GM18499 (cell line): ENCODE data around the gene PAQR4.
"Not testable (repeated sequence)": the region's sequence is repeated elsewhere in the genome, so short reads cannot be mapped to it uniquely, and the experiment has no call there.

ENCODE experiments used
- ATAC-seq: cut with Tn5 transposase; IDR thresholded peaks from one replicate; pipeline ENCODE4 v1.9.1; 2021; ENCODE audit warnings: moderate number of reproducible peaks; ENCODE audit not compliant: insufficient read depth, unreplicated experiment

Gene PAQR4

DNA sequence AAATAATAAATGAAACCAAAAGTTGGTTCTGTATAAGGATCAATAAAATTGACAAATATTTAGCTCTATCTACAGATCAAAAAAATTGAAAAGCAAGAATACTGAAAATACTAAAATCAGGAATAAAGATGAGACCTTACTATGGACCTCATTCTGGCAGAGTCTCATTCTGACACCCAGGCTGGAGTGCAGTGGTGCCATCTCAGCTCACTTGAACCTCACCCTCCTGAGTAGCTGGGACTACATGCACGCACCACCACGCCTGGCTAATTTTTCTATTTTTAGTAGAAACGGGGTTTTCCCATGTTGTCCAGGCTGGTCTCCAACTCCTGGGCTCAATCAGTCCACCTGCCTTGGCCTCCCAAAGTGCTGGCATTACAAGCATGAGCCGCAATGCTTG, 27.1 kb upstream of the PAQR4 start:
- ATAC-seq = no peak

GRCh38 chr16:2943716-2944115, 25.4 kb upstream of the PAQR4 start:
- ATAC-seq = not testable (repeated sequence)

DNA sequence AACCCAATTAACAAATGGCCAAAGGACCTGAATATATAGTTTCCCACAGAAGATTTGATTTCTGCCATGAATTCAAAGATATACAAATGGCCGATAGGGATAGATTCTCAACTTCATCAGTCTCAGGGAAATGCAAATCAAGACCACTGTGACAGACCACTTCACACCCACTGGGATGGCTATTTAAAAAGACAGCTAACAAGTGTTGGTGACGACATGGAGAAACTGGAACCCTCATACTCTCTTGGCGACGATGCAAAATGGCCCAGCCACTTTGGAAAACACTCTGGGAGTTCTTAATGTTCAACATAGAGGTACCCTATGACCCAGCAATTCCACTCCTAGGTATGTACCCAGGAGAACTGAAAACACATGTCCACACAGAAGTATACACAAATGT, 22.5 kb upstream of the PAQR4 start:
- ATAC-seq = no peak

DNA sequence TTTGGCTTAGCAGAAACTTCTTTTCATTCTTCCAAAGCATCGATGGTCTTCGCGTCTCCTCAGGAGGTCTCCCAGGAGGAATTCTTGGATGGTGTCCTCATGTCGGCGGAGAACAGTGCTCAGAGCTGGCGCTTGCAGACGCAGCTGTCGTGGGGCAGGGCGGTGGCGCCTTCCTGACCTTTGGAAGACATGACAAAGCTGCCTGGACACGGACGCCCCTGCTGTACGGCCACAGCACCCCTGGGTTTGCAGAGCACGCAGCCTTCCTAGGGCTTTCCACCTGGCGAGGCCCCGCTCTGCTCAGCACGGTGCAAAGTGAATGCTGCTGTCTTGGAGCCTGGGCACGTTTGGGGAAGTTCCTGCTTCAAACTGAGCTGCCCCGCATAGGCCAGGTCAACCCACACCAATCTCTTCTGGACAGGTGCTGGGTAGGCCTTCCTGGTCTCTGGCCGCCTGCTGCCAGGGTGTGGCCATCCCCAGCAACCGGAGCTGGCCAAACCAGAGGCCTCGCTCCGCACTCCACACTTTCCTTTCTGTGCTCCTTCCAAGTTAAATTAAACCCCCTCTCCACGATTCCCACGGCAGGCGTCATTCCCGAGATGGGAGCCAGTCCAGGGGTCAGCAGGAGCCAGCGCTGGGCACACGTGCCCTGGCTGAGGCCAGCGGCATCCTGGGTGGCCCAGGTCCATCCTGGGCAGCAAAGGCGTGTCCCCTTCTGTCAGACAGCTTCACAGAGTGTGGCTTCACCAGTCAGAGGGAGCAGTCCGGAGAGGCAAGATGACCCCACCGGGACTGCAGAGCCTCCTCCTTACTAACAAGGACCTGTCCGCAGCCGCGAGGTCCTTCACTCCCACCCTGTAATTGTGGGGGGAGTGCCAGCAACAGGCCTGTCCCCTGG, 20.1 kb upstream of the PAQR4 start:
- ATAC-seq = no peak

- no peak for ATAC-seq
Observed at GRCh38 chr16:2949705-2950352, 19.3 kb upstream of the PAQR4 start.

GRCh38 chr16:2950353-2950724, 18.8 kb upstream of the PAQR4 start:
- no peak for ATAC-seq

DNA sequence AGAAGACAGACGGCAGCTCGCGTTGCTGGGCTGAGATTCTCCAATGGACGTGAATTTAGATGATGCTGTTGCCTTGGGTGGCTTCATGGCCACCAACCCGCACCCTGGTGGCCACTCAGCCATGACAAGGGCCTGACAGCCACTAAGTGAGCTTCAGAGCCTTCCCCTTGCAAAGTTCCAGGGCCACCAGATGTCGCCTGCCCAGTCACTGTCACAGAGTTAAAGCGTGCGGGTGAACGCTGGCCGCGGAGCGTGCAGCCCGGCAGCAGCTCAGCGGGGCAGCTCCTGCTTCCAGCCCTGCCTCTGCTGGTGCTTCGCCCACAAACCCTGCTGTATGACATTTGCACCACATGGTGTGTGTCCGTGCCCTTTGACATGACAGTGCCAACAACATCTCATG, 18.4 kb upstream of the PAQR4 start:
- no peak for ATAC-seq

DNA sequence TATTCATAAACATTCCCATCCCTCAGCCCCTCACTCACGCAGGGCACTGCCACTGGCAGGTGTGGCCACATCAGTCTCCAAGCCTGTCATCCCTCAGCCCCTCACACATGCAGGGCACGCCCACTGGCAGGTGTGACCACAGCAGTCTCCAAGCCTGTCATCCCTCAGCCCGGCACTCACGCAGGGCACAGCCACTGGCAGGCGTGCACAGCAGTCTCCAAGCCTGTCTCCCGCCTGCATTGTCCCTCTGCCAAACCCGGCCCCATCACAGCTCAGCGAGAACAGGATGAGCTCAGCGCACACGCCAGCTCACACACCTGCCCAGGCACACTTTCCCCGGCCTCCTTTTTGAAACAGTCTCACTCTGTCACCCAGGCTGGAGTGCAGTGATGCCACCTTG, 16.5 kb upstream of the PAQR4 start:
- ATAC-seq = no peak

- ATAC-seq = no peak
Observed at GRCh38 chr16:2953706-2954627, 15.2 kb upstream of the PAQR4 start.

GRCh38 chr16:2954656-2955381, 14.3 kb upstream of the PAQR4 start:
- no peak for ATAC-seq

DNA sequence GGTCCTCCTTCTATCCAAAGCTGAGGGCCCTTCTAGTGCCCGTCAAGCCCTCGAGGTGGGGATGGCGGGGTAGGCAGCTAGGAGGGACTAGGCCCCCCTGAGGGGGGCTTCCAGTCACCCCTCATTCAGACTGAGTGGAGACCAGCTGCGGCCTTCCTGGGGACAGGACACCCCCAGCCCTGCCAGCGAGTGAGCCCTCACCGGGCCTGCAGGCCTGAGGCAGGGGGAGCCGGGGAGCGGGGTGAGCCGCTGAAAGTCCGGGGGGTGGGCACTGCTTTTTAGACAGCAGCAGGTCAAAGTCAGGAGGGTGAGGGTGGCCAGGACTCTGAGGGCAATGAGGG, 13.7 kb upstream of the PAQR4 start:
- ATAC-seq = no peak

DNA sequence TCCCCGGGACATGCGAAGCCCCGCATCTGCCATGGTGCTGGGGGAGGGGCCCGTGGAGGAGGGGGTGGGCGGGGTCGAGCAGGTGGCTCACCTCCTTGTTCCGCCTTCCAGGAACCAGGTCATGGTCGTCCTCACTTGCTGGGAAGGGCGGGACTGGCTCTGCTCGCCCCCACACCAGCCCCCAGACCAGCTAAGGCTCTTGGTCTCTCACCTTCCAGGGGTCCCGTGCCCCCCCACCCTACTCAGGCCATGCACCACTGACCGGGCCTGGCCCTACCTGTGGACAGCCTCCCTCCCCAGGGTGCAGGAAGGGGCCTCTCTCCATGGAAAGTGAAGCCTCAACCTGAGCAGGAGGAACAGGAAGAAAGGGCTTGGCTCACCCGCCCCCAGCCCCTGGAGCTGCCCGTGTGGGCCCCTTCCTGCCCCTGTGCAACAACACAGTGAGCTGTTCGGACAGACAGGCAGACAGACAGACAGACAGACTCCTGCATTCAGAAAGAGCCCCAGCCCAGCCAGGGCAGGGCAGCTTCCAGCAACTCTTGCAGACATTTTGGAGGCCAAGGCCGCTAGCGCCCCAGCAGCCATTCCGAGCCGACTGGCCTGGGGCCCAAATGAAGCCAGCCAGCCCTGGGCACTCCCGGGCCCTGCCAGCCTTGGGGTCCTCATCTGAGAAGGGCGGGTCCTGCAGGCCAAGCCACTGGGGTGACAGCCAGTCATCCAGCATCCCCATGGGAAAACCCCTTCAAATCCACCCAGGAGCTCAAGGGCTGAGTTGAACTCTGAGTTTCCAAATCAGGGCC, 13.2 kb upstream of the PAQR4 start:
- ATAC-seq = no peak

GRCh38 chr16:2956579-2956956, 12.6 kb upstream of the PAQR4 start:
- ATAC-seq = no peak

DNA sequence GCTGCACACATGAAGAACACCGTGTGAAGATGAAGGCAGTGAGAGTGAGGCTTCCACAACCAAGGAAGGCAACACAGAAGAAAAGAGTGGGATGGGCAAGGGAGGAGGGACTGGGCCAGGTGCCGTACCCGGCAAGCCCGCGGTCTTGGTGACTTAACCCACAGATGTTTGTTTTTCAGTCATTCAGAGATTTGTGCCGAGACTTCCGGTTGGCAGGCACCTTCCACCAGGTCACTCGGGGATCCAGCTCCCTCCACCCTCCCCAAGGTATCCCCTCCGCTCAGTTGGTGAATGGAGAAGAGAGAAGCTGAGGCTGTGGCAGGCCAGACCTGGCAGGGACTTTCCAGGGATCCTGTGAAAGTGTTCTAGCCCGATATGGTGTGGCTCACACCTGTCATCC, 9.9 kb upstream of the PAQR4 start:
- ATAC-seq = no peak

GRCh38 chr16:2960183-2961010, 8.8 kb upstream of the PAQR4 start:
- ATAC-seq = no peak

GRCh38 chr16:2962334-2963073, 6.6 kb upstream of the PAQR4 start:
- ATAC-seq = no peak

GRCh38 chr16:2963074-2963722, 6.0 kb upstream of the PAQR4 start:
- ATAC-seq = no peak
